NCI-H748 (cell line): ENCODE data around the gene OSBPL6.
"Not testable (repeated sequence)": the region's sequence is repeated elsewhere in the genome, so short reads cannot be mapped to it uniquely, and the experiment has no call there.

Experiments used
- DNase-seq: peaks from one replicate; lab custom pipeline; 2025; ENCODE audit not compliant: unreplicated experiment; lab: John Stamatoyannopoulos, UW

OSBPL6 gene

DNA sequence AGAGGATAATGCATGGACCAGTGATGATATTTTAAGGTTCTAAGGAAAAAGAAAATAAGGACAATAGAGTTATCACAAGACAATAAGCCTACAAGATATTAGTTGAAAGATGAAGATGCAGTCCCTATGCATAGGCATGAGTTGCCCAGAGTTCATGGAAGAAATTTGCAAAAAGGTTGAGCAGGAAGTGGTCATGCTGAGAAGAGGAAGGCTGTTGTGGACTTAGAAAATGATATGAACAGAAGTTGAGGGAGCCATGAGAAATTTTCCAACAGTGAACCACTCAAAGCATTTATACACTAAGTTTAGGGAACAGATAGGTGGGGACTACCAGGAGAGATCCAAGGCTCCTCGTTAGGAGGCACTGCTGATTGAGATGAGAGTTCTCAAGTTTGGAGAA, 3.5 kb downstream of the OSBPL6 start:
- DNase-seq = no peak

DNA sequence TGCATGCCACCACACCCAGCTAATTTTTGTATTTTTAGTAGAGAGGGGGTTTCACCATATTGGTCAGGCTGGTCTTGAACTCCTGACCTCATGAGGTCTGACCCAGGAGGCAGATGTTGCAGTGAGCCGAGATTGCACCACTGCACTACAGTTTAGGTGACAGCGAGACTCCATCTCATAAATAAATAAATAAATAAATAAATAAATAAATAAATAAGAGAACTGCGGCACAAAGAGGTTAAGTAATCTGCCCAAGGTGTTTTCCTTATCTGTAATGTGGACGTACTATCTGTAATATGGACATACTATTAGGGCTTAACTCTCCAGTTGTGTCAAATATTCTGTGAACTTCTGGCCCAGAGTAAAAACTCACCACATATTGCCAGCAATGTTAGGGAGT, 4.1 kb downstream of the OSBPL6 start:
- DNase-seq = not testable (repeated sequence)

DNA sequence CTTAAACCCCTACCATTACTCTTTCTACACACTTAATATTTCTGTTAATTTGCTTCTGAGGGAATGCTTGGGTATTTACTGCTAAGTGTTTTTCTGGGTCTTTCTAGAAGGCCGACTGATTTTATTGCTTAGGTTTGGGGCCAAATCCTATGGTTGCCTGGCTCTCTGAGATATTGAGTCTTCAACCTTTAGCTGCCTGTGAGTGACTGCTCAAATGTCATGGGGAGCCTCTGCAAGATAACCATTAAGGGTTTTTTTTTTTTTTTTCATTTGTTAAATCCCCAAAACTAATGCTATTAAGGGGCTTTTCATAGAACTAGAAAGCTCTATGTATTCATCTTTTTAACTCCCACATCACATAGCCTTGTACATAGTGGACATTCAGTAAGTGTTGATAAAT, 5.0 kb downstream of the OSBPL6 start:
- no peak for DNase-seq

DNA sequence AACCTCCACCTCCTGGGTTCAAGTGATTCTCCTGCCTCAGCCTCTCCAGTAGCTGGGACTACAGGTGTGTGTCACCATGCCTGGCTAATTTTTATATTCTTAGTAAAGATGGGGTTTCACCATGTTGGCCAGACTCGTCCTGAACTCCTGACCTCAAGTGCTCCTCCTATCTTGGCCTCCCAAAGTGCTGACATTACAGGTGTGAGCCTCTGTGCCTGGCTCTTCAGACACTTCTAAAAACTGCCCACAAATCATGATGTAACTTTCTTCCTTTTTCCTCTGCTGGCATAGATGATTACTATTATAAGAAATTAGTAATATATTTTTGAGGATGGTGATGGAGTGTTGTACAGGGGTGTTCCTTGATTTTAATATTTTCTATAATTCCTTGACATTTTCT, 6.0 kb downstream of the OSBPL6 start:
- DNase-seq = no peak

DNA sequence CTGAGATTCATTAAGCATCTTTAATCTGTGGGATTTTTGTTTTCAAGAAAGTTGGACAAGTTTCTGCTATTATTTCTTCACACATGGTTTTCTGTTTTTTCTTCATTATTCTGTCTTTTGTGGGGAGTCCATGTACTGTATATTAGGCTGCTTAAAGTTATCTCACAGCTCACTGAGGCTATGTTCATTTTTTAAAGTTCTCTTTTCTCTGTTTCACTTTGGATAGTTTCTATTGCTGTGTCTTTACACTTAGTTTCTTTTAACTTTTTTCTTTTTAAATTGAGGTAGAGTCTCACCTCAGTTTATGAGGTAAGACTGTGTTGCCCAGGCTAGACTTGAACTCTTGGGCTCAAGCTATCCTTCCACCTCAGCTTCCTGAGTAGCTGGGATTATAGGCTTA, 8.6 kb downstream of the OSBPL6 start:
- no peak for DNase-seq

DNA sequence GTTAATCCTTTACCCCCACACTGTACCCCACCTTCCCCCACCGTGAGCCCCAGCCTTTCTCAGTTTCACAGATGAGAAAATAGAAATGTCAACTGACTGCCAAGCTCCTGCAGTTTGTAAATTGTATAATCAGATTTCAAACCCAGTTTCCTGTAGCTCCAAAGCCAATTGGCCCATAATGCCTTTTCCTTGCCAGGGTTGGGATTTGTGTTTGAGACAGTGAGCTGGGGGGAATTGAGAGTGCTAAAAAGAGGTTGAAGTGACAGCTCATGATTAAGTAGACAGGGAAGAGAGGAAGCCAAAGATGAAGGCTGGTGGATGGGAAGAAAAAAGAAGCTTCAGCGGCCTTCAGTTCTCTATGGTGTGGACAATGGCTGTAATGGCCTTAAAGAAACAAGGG, 10.7 kb downstream of the OSBPL6 start:
- DNase-seq = no peak

DNA sequence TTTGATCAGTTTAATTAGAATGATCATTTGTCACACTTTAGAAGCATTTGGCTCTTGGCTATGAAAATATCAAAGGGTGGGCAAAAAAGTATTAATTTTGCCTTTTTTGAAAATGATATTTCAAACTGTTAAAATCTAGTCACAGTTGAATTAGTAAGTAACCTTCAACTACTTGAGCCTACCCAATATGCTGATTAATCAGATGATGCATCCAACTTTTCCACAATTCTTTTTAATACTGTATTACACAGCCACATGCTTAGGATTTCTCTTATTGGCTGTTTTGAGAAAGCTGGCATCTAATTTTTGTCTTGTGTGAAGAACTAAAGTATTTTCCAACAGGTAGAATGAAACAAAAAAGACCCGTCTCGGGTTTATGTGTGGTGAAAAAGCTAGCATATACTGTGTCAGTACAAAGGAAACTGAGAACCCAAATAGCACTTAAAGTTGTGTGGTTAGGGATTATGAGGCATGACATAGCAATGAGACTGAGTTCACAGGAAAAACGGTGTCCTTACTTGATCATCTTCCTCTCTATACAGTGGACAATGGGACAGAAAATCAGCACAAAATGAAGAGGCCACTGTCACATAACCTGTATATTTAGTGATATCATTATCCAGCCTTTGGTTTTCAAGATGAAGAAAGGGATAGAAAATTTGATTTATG, 11.7 kb downstream of the OSBPL6 start:
- DNase-seq = no peak

DNA sequence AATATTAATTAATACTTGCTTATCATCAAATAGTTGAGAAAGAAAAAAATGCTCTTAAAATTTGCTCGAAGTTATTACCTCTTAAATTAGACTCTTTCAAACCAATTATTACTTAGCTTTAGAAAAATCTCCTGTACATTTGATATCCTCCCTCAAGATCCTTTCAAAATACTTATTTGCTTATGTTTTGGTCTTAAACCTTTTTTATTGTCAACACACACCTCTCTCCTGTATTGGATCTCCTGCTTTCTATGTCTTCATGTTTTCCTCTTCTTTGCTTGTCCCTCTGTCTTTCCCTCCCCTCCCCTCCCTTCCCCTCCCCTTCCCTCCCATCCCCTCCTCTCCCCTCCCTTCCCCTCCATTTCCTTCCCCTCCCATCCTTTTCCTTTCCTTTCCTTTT, 14.0 kb downstream of the OSBPL6 start:
- DNase-seq = no peak

DNA sequence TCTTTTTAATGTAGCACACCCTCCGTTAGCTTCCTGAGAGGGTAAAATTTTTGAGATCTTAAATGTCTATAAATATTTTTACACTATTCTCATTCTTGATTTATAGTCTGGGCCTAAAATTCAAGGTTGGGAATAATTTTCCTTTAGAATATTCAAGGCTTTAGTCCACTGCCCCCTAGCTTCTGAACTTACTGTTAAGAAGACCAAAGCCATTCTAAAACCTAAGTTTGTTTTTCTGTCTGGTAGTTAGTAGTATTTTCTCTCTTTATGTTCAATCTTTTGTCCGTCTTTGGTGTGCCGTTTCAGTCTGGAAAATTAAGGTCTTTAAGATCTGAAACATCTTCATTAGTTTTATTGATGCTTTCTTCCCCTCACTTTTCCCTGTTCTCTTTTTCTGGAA, 14.5 kb downstream of the OSBPL6 start:
- no peak for DNase-seq

DNA sequence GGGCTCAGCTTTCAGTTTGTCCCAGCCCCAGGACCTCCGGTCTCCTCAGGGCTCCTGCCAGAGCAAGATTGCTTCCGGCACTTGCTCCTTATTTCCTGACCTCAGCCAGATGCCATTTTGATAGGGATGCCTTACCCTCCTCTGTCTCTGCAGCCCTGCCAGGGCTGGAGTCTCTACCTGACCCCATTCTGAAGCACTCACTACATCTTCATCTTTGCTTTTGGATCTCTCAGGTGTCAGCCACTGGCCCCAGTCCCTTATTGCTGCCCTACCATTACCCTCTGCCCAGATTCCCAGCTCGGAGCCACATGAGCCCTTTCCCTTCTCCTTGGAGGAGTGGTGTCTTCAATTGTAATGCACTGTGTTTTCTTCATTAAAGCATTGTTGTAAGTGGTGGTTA, 17.1 kb downstream of the OSBPL6 start:
- DNase-seq = no peak

DNA sequence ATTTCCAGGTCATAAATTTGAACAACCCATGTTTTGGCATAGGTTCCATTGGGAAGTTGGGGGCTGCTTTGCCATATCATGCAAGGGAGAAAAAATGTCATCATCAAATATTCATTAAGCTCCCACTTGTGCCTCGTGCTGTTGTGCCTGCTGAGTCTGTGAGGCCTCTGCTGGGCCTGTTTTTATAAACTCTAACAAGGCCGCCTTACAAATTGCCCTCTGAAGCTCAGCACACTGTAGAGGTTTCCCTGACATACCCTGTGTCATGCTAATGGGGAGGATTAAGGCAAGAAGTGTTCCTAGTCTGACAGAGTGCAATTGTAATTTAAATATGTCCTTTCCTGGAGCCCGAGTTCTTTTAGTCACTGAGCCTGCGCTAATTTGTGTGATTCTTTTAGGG, 17.6 kb downstream of the OSBPL6 start:
- DNase-seq = no peak

DNA sequence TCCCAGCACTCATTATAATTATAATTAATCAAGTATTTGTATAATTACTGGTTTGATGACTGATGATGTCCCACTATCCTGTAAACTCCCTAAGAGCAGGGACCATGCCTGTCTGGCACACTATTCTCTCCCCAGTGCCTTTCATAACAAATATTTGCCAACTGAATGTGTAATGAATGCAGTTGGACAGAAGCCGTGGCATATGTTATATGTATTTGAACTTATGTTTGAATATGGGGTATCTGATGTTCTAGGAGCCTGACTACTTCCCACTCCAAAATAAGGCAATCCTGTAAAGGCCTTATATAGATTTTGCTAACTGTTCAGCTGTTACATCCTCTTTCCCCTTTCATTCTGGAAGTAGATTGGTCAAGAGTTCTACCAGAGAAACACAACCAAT, 19.7 kb downstream of the OSBPL6 start:
- DNase-seq = no peak

DNA sequence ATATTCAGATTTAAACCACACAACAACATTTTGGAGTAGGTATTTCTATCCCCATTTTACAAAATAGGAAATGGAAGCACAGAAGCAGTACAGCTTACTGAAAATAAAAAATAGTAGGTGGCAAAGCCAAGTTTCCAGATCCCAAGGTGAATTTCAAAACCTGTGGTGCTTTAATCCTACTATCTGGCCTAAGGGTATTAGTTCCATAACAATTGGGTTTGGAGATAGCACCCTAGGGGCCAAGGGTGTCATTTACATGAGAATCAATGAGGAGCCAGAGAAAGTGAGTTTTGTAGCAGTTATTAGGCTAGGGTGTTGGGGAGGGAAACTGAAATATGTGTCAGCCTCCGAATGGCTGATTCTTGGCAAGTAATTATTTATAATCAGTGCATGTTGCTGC, 24.9 kb downstream of the OSBPL6 start:
- no peak for DNase-seq

DNA sequence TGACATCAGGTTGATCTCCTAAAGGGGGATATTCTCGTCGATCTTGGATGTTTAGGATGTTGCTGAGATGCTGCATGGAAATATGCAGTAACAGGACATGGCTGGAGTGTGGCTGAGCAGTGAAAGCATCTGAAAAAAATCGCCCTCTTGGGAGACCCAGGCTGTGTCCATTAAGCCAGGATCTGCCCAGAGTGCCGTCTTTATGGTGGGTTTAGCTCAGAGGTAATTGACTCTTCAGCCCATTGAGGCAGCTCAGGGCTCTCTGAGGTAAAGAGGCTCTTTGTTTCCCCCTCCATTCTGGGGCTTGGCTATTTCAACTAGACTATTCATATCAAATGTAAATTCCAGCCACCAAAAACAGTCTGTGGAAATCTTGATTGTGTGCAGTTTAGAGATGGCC, 26.5 kb downstream of the OSBPL6 start:
- no peak for DNase-seq

DNA sequence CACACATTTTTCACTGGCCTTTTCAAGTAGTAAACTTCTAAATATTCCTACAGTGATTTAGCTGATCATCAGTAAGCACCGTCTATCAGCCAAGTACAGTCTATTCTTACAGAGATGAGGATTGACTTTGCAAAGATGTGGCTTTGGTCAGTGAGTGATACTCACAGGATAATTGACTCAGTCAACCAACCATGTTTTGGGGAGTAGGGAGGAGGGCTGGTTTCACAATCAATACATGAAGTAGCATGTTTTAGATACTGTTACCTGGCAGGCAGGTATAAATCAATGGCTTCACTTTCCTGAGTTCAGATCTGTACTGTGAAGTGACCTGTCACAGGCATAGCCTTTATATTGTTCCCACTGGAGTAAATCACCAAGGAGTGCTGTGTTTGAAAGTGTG, 27.2 kb downstream of the OSBPL6 start:
- DNase-seq = no peak

DNA sequence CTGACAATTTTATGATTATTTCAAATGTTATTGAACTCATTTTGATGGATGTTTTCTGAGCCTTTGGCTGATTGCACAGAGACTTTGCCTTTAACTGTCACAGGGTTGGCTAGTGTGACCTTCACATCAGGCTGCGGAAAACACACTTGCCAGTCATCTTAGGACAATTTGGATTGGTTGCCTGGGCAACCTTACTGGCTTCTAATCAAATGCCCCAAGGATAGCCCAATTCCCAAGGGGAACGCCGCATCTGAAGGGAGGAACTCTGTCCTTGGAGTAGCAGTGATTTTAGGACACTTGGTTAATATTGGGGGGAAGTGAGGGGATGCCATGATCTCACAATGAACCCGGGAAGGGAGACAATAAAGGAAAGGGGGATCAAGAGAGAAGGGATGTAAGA, 29.5 kb downstream of the OSBPL6 start:
- DNase-seq = no peak

DNA sequence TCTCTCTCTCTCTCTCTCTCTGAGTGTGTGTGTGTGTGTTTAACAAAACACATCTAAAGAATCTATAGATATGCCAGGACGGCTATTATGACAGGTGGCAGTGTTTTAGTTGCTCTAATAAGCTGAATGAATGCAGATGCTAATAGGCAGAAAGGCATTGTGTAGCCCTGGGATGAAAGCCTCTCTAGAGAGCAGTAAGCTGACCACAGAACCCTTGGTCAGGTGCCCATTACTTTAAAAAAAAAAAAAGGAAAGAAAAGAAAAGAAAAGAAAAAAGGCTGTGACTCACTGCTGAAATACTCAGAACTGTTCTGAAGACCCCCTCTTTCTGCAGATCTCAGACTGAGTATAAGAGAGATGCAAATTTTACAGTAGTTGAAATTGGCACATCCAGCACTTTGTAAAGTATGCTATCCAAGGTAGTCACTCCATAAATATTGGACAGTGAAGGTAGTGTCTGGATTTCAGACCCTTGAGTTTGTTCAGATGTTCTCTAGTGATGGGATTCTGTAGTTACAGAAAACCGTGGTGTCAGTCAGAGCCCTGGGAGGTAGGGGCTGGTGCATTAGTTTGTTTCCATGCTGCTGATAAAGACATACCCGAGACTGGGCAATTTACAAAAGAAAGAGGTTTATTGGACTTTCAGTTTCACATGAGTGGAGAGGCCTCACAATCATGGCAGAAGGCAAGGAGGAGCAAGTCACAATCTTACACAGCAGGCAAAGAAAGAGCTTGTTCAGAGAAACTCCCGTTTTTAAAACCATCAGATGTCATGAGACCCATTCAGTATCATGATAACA, 30.9 kb downstream of the OSBPL6 start:
- no peak for DNase-seq

DNA sequence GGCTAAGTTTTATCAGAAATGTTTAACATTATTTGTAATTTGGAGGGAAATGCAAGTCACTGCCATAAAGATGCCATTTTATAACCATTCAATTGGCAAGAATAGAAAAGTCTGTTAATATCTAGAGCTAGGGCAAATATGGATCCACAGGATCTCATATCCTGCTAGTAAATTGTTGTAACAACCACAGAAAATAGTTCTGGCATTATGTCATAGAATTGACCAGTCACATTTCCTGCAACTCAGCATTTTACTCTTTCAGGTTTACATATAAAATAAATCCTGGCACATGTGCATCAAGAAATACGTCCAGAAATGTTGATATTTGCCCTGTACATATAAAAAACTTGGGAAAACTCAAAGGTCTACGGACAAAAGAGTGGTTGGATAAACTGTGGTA, 32.9 kb downstream of the OSBPL6 start:
- DNase-seq = no peak

DNA sequence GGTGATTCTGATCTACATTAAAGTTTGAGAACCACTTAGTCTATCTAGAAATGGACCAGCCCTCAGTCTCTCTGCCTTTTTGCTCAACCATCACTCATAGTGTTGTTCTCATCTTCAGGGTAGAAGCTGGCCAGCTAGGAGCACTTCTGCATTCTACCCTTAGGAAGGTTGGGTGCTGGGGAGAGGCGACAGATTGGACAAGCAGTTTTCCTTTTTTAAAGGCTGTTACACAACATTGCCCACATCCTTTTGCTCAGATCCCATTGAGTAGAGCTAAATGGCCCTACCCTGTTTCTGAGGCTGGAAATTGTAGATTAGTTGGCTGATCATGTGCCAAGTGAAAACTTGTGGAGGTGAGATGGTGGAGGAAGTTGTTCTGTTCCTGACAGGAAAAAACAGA, 35.6 kb downstream of the OSBPL6 start:
- DNase-seq = no peak

DNA sequence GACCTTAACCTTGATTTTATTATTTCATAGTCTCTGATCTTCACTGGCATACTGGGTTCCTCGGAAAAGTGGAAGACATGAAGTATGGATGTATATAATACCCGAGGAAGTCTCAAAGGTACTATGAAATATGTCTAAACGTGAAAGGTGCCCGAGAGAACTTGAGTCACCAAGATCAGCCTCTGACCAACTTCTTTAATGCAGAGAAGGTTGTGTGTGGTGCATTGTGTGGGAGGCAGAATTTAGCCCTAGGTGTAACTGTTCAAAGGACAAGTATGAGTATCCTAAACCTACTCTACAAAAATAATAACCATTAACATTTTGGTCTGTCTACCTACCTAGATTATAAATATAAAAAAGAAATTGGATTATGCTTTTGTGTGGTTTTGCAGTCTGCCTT, 36.1 kb downstream of the OSBPL6 start:
- DNase-seq = no peak

DNA sequence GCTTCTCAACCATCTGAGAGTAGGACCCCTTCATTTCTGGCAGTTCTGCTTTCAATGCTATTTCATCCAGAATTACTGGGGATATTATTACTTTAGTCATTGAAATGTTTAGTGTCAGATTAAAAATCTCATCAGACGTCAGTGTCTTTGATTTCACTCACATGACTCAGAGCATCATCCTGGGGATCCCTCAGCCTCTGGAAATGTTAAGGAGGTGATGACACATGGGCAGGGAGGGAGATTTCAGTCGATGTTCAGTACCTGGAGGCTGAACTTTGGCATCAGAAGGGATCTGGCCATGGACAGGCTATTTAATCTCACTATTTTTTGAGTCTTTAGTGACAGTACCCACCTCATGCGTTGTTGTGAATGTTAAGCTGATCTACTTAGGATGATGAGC, 39.1 kb downstream of the OSBPL6 start:
- no peak for DNase-seq

DNA sequence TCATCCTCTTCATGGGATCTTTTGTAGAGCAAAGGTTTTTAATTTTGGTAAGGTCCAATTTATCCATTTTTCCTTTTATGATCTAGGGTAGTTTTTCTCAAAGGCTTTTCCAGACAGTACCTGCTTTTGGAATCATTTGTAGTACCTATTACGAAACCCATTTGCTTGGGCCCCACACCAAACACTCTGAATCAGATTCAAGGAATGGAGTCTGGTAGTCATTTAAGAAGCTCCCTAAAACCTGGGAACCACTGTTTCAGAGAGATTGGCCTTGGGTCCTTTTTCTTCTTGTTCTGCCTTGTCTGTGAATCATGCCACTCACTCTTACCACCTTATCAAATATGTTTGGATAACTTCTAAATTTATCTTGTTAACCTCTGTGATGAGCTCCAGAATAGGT, 40.3 kb downstream of the OSBPL6 start:
- no peak for DNase-seq
